ENCODE data around the gene MRPL43.
"Not testable (repeated sequence)": the region's sequence is repeated elsewhere in the genome, so short reads cannot be mapped to it uniquely, and the experiment has no call there.

MRPL43 gene

GRCh38 chr10:100981178-100981772 is 6.0 kb downstream of the MRPL43 start:
- DNase-seq, result no peak

GRCh38 chr10:100980711-100981110 is 6.6 kb downstream of the MRPL43 start:
- no peak for DNase-seq

GRCh38 chr10:100980311-100980710 is 7.0 kb downstream of the MRPL43 start:
- DNase-seq, result no peak

GRCh38 chr10:100979791-100980272 is 7.5 kb downstream of the MRPL43 start:
- no peak for DNase-seq

GRCh38 chr10:100978901-100979195 is 8.4 kb downstream of the MRPL43 start:
- no peak for DNase-seq

GRCh38 chr10:100978121-100978900 is 9.0 kb downstream of the MRPL43 start:
- no peak for DNase-seq

- no peak for DNase-seq
Observed at GRCh38 chr10:100977436-100977835, 9.9 kb downstream of the MRPL43 start.

- DNase-seq, result no peak
Observed at GRCh38 chr10:100976906-100977305, 10.4 kb downstream of the MRPL43 start.

GRCh38 chr10:100975397-100975796 is 11.9 kb downstream of the MRPL43 start:
- DNase-seq, result not testable (repeated sequence)

GRCh38 chr10:100972904-100973535 is 14.3 kb downstream of the MRPL43 start:
- no peak for DNase-seq

- DNase-seq, result no peak
Observed at GRCh38 chr10:100972115-100972903, 15.0 kb downstream of the MRPL43 start.

- DNase-seq, result no peak
Observed at GRCh38 chr10:100970914-100971811, 16.1 kb downstream of the MRPL43 start.

GRCh38 chr10:100970076-100970913 is 17.0 kb downstream of the MRPL43 start:
- DNase-seq, result no peak

GRCh38 chr10:100969187-100970075 is 17.9 kb downstream of the MRPL43 start, which contains the start of gene SEMA4G:
Gene SEMA4G, plus strand, starts transcription at chr10:100969504. Its CDS starts 3,409 bp downstream, at chr10:100972913.
- DNase-seq, result peak; percentile 34

GRCh38 chr10:100968863-100969186 is 18.5 kb downstream of the MRPL43 start:
- no peak for DNase-seq

GRCh38 chr10:100968062-100968736 is 19.1 kb downstream of the MRPL43 start:
- DNase-seq, result no peak

- no peak for DNase-seq
Observed at GRCh38 chr10:100967332-100967731, 20.0 kb downstream of the MRPL43 start.

GRCh38 chr10:100966887-100967286 is 20.4 kb downstream of the MRPL43 start:
- DNase-seq, result no peak

GRCh38 chr10:100965820-100966219 is 21.5 kb downstream of the MRPL43 start:
- DNase-seq, result no peak

GRCh38 chr10:100963826-100964225 is 23.5 kb downstream of the MRPL43 start:
- no peak for DNase-seq
